Transverse colon (tissue), 3 donors: ENCODE data around the gene UNC5A.

Source experiments
- POLR2A ChIP-seq: fragments of 450-650 bp; IDR thresholded peaks from one replicate; pipeline ENCODE4 v1.6.1; 2016; ENCODE audit warnings: antibody characterized with exemption, mild to moderate bottlenecking, moderate library complexity
- TF ChIP-seq, protein P1 (sequence below), 5 experiments: fragments of 200-600 bp in 3 of 5; fragments of 450-650 bp in 2 of 5; sonication (generic) in 3 of 5; IDR thresholded peaks; 1 replicate in 2 of 5; 2 replicates in 3 of 5; pipeline ENCODE4 v1.5.1; 2016 to 2017; ENCODE audit warnings: antibody characterized with exemption in 5 of 5, inconsistent platforms in 3 of 5, mild to moderate bottlenecking in 2 of 5, moderate library complexity in 1 of 5

DNA sequence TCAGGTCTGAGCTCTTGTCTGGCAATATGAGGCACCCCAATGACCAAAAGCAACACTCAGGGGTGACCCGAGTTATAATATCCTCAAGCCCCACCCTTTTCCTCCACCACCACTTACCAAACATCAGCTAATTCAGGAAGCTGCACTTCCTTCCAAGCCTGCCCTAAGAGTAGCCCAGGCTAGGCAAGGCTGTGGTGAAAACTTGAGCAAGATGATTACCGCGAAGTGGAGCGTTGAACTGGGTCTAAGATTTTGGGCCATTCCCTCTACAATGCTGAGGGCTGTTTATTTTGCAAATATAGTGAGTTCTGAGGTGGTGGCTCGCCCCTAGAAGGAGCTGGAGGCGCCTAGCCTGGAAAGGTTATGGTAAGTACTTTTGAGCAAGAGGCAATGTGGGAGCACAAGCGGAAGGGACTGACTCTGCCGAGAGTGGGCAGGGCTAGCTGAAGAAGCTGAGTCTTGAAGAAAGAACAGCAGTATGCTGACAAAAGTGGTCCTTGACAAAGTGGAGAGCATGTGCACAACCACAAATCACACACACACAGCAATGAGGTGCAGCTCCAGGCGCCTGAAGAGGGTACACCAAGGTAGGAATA is 89.0 kb downstream of the UNC5A start, which contains the start of gene HK3:
- TF ChIP-seq, protein P1, sequence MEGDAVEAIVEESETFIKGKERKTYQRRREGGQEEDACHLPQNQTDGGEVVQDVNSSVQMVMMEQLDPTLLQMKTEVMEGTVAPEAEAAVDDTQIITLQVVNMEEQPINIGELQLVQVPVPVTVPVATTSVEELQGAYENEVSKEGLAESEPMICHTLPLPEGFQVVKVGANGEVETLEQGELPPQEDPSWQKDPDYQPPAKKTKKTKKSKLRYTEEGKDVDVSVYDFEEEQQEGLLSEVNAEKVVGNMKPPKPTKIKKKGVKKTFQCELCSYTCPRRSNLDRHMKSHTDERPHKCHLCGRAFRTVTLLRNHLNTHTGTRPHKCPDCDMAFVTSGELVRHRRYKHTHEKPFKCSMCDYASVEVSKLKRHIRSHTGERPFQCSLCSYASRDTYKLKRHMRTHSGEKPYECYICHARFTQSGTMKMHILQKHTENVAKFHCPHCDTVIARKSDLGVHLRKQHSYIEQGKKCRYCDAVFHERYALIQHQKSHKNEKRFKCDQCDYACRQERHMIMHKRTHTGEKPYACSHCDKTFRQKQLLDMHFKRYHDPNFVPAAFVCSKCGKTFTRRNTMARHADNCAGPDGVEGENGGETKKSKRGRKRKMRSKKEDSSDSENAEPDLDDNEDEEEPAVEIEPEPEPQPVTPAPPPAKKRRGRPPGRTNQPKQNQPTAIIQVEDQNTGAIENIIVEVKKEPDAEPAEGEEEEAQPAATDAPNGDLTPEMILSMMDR (IDR thresholded peaks at IDR 0.05) = no peak
- TF ChIP-seq POLR2A = no peak
